HepG2 (cell line): ENCODE data around the gene MRPL30. TPM values are rescaled to one million over a fixed set of nuclear protein-coding genes. Genes with fewer than 3 reads are reported as not detected.

Source experiments
- AKAP8 ChIP-seq: sonication (generic); formaldehyde crosslinking; IDR thresholded peaks from 2 replicates; pipeline ENCODE4 v1.5.1; 2020; ENCODE audit warnings: mild to moderate bottlenecking, missing genetic modification reagents
- CEBPG ChIP-seq: IDR thresholded peaks from 2 replicates; pipeline ENCODE4 v1.6.1; 2016
- CSRNP1 ChIP-seq: sonication (generic); formaldehyde crosslinking; IDR thresholded peaks from 2 replicates; pipeline ENCODE4 v1.8.1; 2023; ENCODE audit warnings: mild to moderate bottlenecking, missing genetic modification reagents
- KLF6 ChIP-seq: IDR thresholded peaks from 2 replicates; pipeline ENCODE4 v1.8.0; 2016; ENCODE audit warnings: missing biosample characterization, missing genetic modification reagents
- PHB2 ChIP-seq: fragments of 450-650 bp; IDR thresholded peaks from 2 replicates; pipeline ENCODE4 v1.6.1; 2018; ENCODE audit not compliant: partially characterized antibody
- ZBTB49 ChIP-seq: sonication (generic); formaldehyde crosslinking; IDR thresholded peaks from 2 replicates; pipeline ENCODE4 v1.4.0; 2020; ENCODE audit warnings: missing genetic modification reagents, borderline replicate concordance
- ZFP82 ChIP-seq: sonication (generic); formaldehyde crosslinking; IDR thresholded peaks from 2 replicates; pipeline ENCODE4 v1.5.1; 2020; ENCODE audit warnings: mild to moderate bottlenecking, missing genetic modification reagents, borderline replicate concordance
- polyA plus RNA-seq, 8 experiments: library from polyadenylated mRNA; depleted of rRNA in 3 of 8; stranded (reverse) in 7 of 8; unstranded in 1 of 8; fragments of >200 nt; fragmentation: Illumina TruSeq in 4 of 8; extraction: Trizol in 4 of 8; gene quantifications; 2 replicates each; pipeline versions ENCODE4 v1.2.1 to v1.2.3, GENCODE V29; 2011 to 2016; ENCODE audit warnings: low read depth in 4 of 8, missing spikeins in 1 of 8, mixed read lengths in 1 of 8; ENCODE audit not compliant: insufficient read depth in 1 of 8
- small RNA-seq, 3 experiments: library from RNA; depleted of rRNA; stranded (forward); fragments of <200 nt; gene quantifications; one replicate each; pipeline ENCODE3, GENCODE V24; 2012; ENCODE audit warnings: low read depth in 2 of 3, low replicate concordance in 1 of 3; ENCODE audit not compliant: insufficient read length in 3 of 3, insufficient read depth in 2 of 3
- total RNA-seq, 5 experiments: library from RNA; depleted of rRNA; stranded (reverse); fragments of >200 nt; fragmentation: Illumina TruSeq; extraction: Trizol; gene quantifications; 2 replicates each; pipeline ENCODE4 v1.2.3, GENCODE V29; 2016; ENCODE audit warnings: low read depth in 1 of 5

MRPL30 gene
- total and polyA plus RNA-seq, 2 of the 13 experiments (the other 11 are each of a cell fraction or from before 2014, with no cell fraction given) = 30.2 to 75.3 TPM

- TF ChIP-seq ZBTB49 (no peak), ZFP82 (CRISPR knock-in tag) (no peak), KLF6 (CRISPR knock-in tag) (no peak), CEBPG (CRISPR knock-in tag) (no peak), PHB2 (no peak), AKAP8 (CRISPR knock-in tag) (no peak), CSRNP1 (no peak)
Observed at GRCh38 chr2:99242151-99242550, 61.2 kb downstream of the MRPL30 start (continued).

Small RNA genes within 50 kb of the gene (small RNA-seq; reads per million reads assigned to genes)
- 0 reads per million in 3 experiments for gene AC092587.1

Other genes with a start within 250 kb of the MRPL30 start
- 0.15 TPM in 1 of 2 replicates, not detected in the other for gene CRACDL, start 245.0 kb upstream of the MRPL30 start, total RNA-seq (2016; rRNA removed; fragmentation: Illumina TruSeq; extraction: Trizol)
- 0.14 and 0.26 TPM in 2 replicates for gene CRACDL, start 245.0 kb upstream of the MRPL30 start, polyA plus RNA-seq (2011; rRNA removed)
- gene C2orf15, start 39.5 kb upstream of the MRPL30 start, total RNA-seq (2016; rRNA removed; fragmentation: Illumina TruSeq; extraction: Trizol) = 8.3 and 12.2 TPM in 2 replicates
- gene C2orf15, start 39.5 kb upstream of the MRPL30 start, polyA plus RNA-seq (2011; rRNA removed) = 4.9 and 5.5 TPM in 2 replicates
- gene TSGA10, start 26.2 kb upstream of the MRPL30 start, total RNA-seq (2016; rRNA removed; fragmentation: Illumina TruSeq; extraction: Trizol) = 13.1 and 15.0 TPM in 2 replicates
- gene TSGA10, start 26.2 kb upstream of the MRPL30 start, polyA plus RNA-seq (2011; rRNA removed) = 3.8 and 4.7 TPM in 2 replicates
- gene LIPT1, start 26.2 kb upstream of the MRPL30 start, total RNA-seq (2016; rRNA removed; fragmentation: Illumina TruSeq; extraction: Trizol) = 8.0 and 8.3 TPM in 2 replicates
- 7.9 and 9.6 TPM in 2 replicates for gene LIPT1, start 26.2 kb upstream of the MRPL30 start, polyA plus RNA-seq (2011; rRNA removed)
- 43.7 and 48.7 TPM in 2 replicates for gene MITD1, start 126 bp upstream of the MRPL30 start, total RNA-seq (2016; rRNA removed; fragmentation: Illumina TruSeq; extraction: Trizol)
- 14.2 and 17.8 TPM in 2 replicates for gene MITD1, start 126 bp upstream of the MRPL30 start, polyA plus RNA-seq (2011; rRNA removed)
- gene LYG2, start 74.5 kb downstream of the MRPL30 start, total RNA-seq (2016; rRNA removed; fragmentation: Illumina TruSeq; extraction: Trizol) = 0.15 TPM in 1 of 2 replicates, not detected in the other
- 0.18 and 0.42 TPM in 2 replicates for gene LYG2, start 74.5 kb downstream of the MRPL30 start, polyA plus RNA-seq (2011; rRNA removed)
- gene LYG1, start 120.0 kb downstream of the MRPL30 start, total RNA-seq (2016; rRNA removed; fragmentation: Illumina TruSeq; extraction: Trizol) = 0.49 and 1.00 TPM in 2 replicates
- 2.9 and 3.4 TPM in 2 replicates for gene LYG1, start 120.0 kb downstream of the MRPL30 start, polyA plus RNA-seq (2011; rRNA removed)
- gene TXNDC9, start 155.1 kb downstream of the MRPL30 start, total RNA-seq (2016; rRNA removed; fragmentation: Illumina TruSeq; extraction: Trizol) = 94.6 and 149 TPM in 2 replicates
- gene TXNDC9, start 155.1 kb downstream of the MRPL30 start, polyA plus RNA-seq (2011; rRNA removed) = 25.9 and 35.2 TPM in 2 replicates
- 32.1 and 66.4 TPM in 2 replicates for gene EIF5B, start 156.2 kb downstream of the MRPL30 start, total RNA-seq (2016; rRNA removed; fragmentation: Illumina TruSeq; extraction: Trizol)
- 8.8 and 10.3 TPM in 2 replicates for gene EIF5B, start 156.2 kb downstream of the MRPL30 start, polyA plus RNA-seq (2011; rRNA removed)